ENCODE data around the gene PEMT. TPM values are rescaled to one million over a fixed set of nuclear protein-coding genes. Genes with fewer than 3 reads are reported as not detected.

Gene PEMT
- total RNA-seq, 1 experiment from 2014 or later, result 25.6 TPM

DNA sequence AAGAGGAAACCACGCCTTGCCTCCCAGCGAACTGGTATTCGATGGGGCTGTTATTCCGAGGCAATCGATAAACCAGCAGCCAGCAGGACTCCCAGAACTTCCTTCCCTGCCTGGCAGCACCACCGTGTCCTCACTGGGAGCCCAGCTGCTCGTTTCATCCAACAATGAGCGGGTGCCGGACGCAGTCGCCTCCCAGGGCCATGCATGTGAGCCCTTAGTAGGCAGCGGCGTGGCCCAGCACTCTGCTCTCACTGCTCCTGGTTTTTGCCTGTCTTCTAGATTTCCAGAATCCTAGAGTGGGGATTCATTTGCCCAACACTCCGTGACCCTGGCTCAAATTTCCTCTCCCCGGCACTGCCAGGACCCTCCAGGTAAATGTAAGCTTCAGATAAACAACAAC lies 66.2 kb downstream of the PEMT start:
- H3K4me1 Mint-ChIP-seq (ENCODE audit: low read depth, unreplicated experiment), result no peaks in the 10 kb centered on the region
- CTCF ChIA-PET, result interaction anchor here (0.5 kb wide), 1 partner anchor 187 kb away, joined by 4 read pairs; no protein-coding TSS in a partner anchor
- no peaks in the 10 kb centered on the region for H3K27me3 Mint-ChIP-seq (ENCODE audit: unreplicated experiment)
- DNase-seq, result no peak
- H3K27ac Mint-ChIP-seq (ENCODE audit: unreplicated experiment), result no peak overlapping the region
- peaks cover 3% of the 10 kb centered on the region for H3K36me3 Mint-ChIP-seq (ENCODE audit: insufficient read depth, unreplicated experiment)
- BruUV-seq (replicated peaks), result no TSS peak
- intact Hi-C loops (cut with micrococcal nuclease; ENCODE audit: unreplicated experiment), result no loop called here
- no peak overlapping the region for H3K4me3 Mint-ChIP-seq (ENCODE audit: low read depth, unreplicated experiment)
- no peaks in the 10 kb centered on the region for H3K9me3 Mint-ChIP-seq (ENCODE audit: low read depth, unreplicated experiment)
- TF ChIP-seq, protein P1, sequence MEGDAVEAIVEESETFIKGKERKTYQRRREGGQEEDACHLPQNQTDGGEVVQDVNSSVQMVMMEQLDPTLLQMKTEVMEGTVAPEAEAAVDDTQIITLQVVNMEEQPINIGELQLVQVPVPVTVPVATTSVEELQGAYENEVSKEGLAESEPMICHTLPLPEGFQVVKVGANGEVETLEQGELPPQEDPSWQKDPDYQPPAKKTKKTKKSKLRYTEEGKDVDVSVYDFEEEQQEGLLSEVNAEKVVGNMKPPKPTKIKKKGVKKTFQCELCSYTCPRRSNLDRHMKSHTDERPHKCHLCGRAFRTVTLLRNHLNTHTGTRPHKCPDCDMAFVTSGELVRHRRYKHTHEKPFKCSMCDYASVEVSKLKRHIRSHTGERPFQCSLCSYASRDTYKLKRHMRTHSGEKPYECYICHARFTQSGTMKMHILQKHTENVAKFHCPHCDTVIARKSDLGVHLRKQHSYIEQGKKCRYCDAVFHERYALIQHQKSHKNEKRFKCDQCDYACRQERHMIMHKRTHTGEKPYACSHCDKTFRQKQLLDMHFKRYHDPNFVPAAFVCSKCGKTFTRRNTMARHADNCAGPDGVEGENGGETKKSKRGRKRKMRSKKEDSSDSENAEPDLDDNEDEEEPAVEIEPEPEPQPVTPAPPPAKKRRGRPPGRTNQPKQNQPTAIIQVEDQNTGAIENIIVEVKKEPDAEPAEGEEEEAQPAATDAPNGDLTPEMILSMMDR (IDR thresholded peaks at IDR 0.05; ENCODE audit: unreplicated experiment), result no peak

DNA sequence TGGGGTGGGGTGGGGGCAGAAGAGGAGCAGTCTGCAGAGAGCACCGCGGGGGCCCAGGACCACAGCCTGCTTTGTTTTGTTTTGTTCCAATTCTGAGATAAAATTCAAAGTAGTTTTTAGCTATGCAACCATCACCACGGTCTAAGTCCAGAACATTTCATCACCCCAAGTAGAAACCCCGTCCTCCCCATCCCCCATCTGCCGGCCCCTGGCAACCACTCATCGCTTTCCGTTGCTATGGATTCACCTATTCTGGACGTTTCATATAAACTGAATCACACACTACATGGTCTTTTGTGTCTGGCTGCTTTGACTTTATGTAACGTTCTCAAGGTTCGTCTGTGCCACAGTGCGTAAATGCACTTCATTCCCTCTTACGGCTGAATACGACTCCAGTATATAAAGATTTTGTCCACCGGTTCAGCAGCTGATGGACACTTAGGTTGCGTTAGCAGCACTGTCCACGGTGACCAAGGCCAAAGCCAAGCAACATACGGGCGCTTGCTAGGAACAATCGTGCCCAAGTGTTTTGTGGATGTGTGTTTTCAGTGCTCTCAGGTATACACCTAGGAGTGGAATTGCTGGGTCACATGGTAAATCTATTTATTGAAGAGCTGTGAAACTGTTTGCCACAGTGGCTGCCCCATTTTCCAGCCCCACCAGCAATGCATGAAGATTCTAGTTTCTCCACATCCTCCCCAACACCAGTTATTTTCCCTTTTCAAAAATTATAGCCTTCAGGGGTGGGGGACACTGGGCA lies 67.6 kb downstream of the PEMT start:
- no peaks in the 10 kb centered on the region for H3K9me3 Mint-ChIP-seq (ENCODE audit: low read depth, unreplicated experiment)
- TF ChIP-seq, protein P1 (IDR thresholded peaks at IDR 0.05; ENCODE audit: unreplicated experiment), result no peak
- DNase-seq, result no peak
- intact Hi-C loops (cut with micrococcal nuclease; ENCODE audit: unreplicated experiment), result no loop called here
- no peak overlapping the region for H3K27ac Mint-ChIP-seq (ENCODE audit: unreplicated experiment)
- BruUV-seq (replicated peaks), result no TSS peak
- peaks cover 3% of the 10 kb centered on the region for H3K36me3 Mint-ChIP-seq (ENCODE audit: insufficient read depth, unreplicated experiment)
- H3K4me1 Mint-ChIP-seq (ENCODE audit: low read depth, unreplicated experiment), result no peaks in the 10 kb centered on the region
- CTCF ChIA-PET, result interaction anchor here (1.0 kb wide), 1 partner anchor 90 kb away, joined by 4 read pairs; no protein-coding TSS in a partner anchor
- H3K27me3 Mint-ChIP-seq (ENCODE audit: unreplicated experiment), result no peaks in the 10 kb centered on the region
- H3K4me3 Mint-ChIP-seq (ENCODE audit: low read depth, unreplicated experiment), result no peak overlapping the region

DNA sequence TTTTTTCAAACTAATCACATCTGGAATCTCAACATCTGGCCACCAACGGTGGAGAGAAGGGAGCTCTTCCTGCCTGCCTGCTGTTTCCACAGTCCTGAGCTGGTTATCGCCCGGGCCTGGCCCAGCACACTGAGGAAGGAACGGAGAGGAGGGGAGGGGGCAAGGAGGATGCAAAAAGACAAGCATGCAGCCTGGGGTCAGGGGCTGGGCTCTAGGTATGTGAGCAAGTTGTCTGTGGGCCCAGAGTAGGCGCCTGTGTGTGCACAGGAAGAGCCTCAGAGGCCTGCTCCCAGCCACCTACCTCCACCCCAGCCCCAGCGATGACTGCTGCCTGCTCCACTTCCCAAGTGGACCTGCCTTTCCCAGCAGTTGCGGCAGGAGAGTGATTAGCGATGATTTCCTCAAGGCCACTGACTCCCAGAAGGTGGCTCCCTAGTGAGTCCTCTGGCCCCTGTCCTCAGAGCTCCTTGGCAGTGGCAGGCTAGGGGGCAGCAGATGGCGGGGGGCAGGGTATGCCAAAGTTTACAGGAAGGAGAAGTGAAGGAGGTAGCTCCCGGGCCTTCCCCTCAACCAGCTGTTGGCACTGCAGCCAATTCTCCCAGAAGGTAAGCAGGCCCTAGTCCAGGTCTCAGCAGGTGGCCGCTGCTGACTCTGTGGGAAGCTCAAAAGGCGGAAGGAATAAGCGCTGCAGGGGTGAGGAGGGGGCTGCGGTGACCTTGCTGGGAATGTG lies 68.3 kb downstream of the PEMT start:
- no peaks in the 10 kb centered on the region for H3K9me3 Mint-ChIP-seq (ENCODE audit: low read depth, unreplicated experiment)
- H3K4me3 Mint-ChIP-seq (ENCODE audit: low read depth, unreplicated experiment), result no peak overlapping the region
- BruUV-seq (replicated peaks), result no TSS peak
- intact Hi-C loops (cut with micrococcal nuclease; ENCODE audit: unreplicated experiment), result no loop called here
- no peak overlapping the region for H3K27ac Mint-ChIP-seq (ENCODE audit: unreplicated experiment)
- H3K4me1 Mint-ChIP-seq (ENCODE audit: low read depth, unreplicated experiment), result no peaks in the 10 kb centered on the region
- no peaks in the 10 kb centered on the region for H3K27me3 Mint-ChIP-seq (ENCODE audit: unreplicated experiment)
- no peak for DNase-seq
- peaks cover 3% of the 10 kb centered on the region for H3K36me3 Mint-ChIP-seq (ENCODE audit: insufficient read depth, unreplicated experiment)
- TF ChIP-seq, protein P1 (IDR thresholded peaks at IDR 0.05; ENCODE audit: unreplicated experiment), result no peak
- CTCF ChIA-PET, result interaction anchor here (1.0 kb wide), 1 partner anchor 91 kb away, joined by 4 read pairs; no protein-coding TSS in a partner anchor

DNA sequence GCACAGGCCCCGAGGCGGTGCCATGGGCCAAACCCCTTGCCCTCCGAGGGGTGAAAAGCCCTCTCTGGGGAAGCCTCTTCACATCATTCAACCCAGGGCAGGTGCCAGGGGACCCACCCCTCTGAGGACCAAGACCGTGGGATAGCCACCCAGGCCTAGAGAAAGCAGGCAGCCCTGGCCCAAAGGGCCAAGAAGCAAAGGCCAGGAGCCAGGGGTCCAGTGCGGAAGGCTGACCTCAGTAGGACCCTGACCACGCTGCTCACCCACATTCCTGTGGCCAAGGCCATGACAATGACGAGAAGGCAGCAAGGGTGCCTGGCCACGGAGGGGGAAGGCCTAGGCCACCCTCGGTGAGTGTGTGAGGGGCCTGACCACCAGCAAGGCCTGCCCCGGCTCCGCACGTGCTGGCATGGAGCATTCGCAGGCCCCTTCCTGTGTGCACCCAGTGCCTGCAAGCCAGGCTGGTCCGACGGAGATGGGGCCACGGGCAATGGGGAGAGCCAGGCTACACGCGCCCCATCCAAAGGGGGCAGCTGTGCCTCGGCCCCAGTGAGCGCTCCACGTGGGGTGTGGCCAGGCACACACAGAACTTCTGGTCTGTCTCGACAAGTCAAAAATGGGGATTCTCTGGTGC lies 70.8 kb downstream of the PEMT start:
- Mint-ChIP-seq H3K27me3 (ENCODE audit: unreplicated experiment) (no peaks in the 10 kb centered on the region), H3K27ac (ENCODE audit: unreplicated experiment) (no peak overlapping the region), H3K4me3 (ENCODE audit: low read depth, unreplicated experiment) (no peak overlapping the region), H3K36me3 (ENCODE audit: insufficient read depth, unreplicated experiment) (peaks cover 3% of the 10 kb centered on the region), H3K4me1 (ENCODE audit: low read depth, unreplicated experiment) (no peaks in the 10 kb centered on the region), H3K9me3 (ENCODE audit: low read depth, unreplicated experiment) (no peaks in the 10 kb centered on the region)
- BruUV-seq (replicated peaks), result no TSS peak
- CTCF ChIA-PET, result no interaction called here
- DNase-seq, result no peak
- intact Hi-C loops (cut with micrococcal nuclease; ENCODE audit: unreplicated experiment), result no loop called here
- TF ChIP-seq, protein P1 (IDR thresholded peaks at IDR 0.05; ENCODE audit: unreplicated experiment), result no peak

All from Calu3 (cell line).